ENCODE results near the gene FCHO1.

GRCh38 chr19:17794412-17794730 is 43.1 kb downstream of the FCHO1 start:
- TF ChIP-seq, protein P1, sequence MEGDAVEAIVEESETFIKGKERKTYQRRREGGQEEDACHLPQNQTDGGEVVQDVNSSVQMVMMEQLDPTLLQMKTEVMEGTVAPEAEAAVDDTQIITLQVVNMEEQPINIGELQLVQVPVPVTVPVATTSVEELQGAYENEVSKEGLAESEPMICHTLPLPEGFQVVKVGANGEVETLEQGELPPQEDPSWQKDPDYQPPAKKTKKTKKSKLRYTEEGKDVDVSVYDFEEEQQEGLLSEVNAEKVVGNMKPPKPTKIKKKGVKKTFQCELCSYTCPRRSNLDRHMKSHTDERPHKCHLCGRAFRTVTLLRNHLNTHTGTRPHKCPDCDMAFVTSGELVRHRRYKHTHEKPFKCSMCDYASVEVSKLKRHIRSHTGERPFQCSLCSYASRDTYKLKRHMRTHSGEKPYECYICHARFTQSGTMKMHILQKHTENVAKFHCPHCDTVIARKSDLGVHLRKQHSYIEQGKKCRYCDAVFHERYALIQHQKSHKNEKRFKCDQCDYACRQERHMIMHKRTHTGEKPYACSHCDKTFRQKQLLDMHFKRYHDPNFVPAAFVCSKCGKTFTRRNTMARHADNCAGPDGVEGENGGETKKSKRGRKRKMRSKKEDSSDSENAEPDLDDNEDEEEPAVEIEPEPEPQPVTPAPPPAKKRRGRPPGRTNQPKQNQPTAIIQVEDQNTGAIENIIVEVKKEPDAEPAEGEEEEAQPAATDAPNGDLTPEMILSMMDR (IDR thresholded peaks at IDR 0.05; ENCODE audit: low read depth, low read length): no peak
- TF ChIP-seq POLR2A (IDR thresholded peaks at IDR 0.05; ENCODE audit: extremely low read depth, insufficient read length): no peak
